Measurements from ENCODE around the gene SELENOV.

Gene SELENOV

GRCh38 chr19:39480337-39481228 is 34.4 kb upstream of the SELENOV start, which contains the start of gene TIMM50 (continued):
- TF ChIP-seq ZNF707 (tag by site-specific recombination; IDR thresholded peaks at IDR 0.05) (no peak), ZNF561 (tag by site-specific recombination; IDR thresholded peaks at IDR 0.05; ENCODE audit: borderline replicate concordance) (peak; percentile 96), SCRT1 (tag by site-specific recombination; IDR thresholded peaks at IDR 0.05; ENCODE audit: borderline replicate concordance) (peak; percentile 75; the same call in 1 of the 2 replicates), ZNF488 (tag by site-specific recombination; IDR thresholded peaks at IDR 0.05) (no peak), ZNF26 (tag by site-specific recombination; IDR thresholded peaks at IDR 0.05) (no peak), ZFP41 (tag by site-specific recombination; IDR thresholded peaks at IDR 0.05; ENCODE audit: borderline replicate concordance) (no peak)

GRCh38 chr19:39481229-39481545 is 33.8 kb upstream of the SELENOV start:
- no peaks in the 10 kb centered on the region for H3K9me3 ChIP-seq (ENCODE audit: control insufficient read depth, insufficient read depth, low read depth, low read length)
- peaks cover 41 to 61% of the 10 kb centered on the region in 2 experiments for H3K36me3 ChIP-seq (ENCODE audit: control insufficient read depth in 2 of 2, insufficient read depth in 1 of 2, low read length in 2 of 2)
- peak overlapping the region; percentile 65 for H3K4me3 ChIP-seq (ENCODE audit: low read depth, low read length)
- peaks cover 15% of the 10 kb centered on the region for H3K4me1 ChIP-seq (ENCODE audit: control insufficient read depth, insufficient read depth, low read length)
- POLR2A ChIA-PET: interaction anchor here (0.6 to 1.6 kb wide), 33 partner anchors 10 to 1783 kb away, joined by 3 to 39 read pairs (median 5); partner anchors contain the start of genes DLL3, EID2, EID2B and HNRNPUL1
- CTCF ChIA-PET: interaction anchor here (0.6 to 1.2 kb wide), 8 partner anchors 15 to 363 kb away, joined by 3 to 4 read pairs (median 3); partner anchors contain the start of genes EID2B and SUPT5H
- H3K27ac ChIP-seq (ENCODE audit: extremely low read depth, low read depth, low read length): peak overlapping the region; percentile 88
- no peak for TF ChIP-seq ZIC2 (tag by site-specific recombination; IDR thresholded peaks at IDR 0.05)
- TF ChIP-seq ZNF768 (tag by site-specific recombination; IDR thresholded peaks at IDR 0.05): no peak
- TF ChIP-seq GLIS2 (tag by site-specific recombination; IDR thresholded peaks at IDR 0.05): no peak; the same call in 1 of the 2 replicates
- no peak for TF ChIP-seq IKZF3 (tag by site-specific recombination; IDR thresholded peaks at IDR 0.05)
- TF ChIP-seq ZNF555 (tag by site-specific recombination; conservative IDR thresholded peaks at IDR 0.05): no peak
- TF ChIP-seq ZNF416 (tag by site-specific recombination; IDR thresholded peaks at IDR 0.05): no peak
- TF ChIP-seq ZNF302 (tag by site-specific recombination; IDR thresholded peaks at IDR 0.05; ENCODE audit: low read depth): no peak
- TF ChIP-seq ZNF777 (tag by site-specific recombination; IDR thresholded peaks at IDR 0.05; ENCODE audit: borderline replicate concordance): no peak
- TF ChIP-seq ZNF624 (tag by site-specific recombination; IDR thresholded peaks at IDR 0.05): no peak
- no peak for TF ChIP-seq ZNF830 (tag by site-specific recombination; IDR thresholded peaks at IDR 0.05; ENCODE audit: low read depth)
- no peak for TF ChIP-seq ZNF488 (tag by site-specific recombination; IDR thresholded peaks at IDR 0.05)
- TF ChIP-seq ZFP3 (tag by site-specific recombination; IDR thresholded peaks at IDR 0.05; ENCODE audit: low read depth): no peak
- no peak for TF ChIP-seq GLI4 (tag by site-specific recombination; IDR thresholded peaks at IDR 0.05)
- no peak; the same call in 1 of the 2 replicates for TF ChIP-seq ZBTB11 (tag by site-specific recombination; conservative IDR thresholded peaks at IDR 0.05; ENCODE audit: low read depth)
- TF ChIP-seq ZNF518A (tag by site-specific recombination; conservative IDR thresholded peaks at IDR 0.05; ENCODE audit: low read depth): no peak
- no peak for TF ChIP-seq ZNF558 (tag by site-specific recombination; IDR thresholded peaks at IDR 0.05)
- no peak; the same call in 1 of the 2 replicates for TF ChIP-seq ZNF600 (tag by site-specific recombination; IDR thresholded peaks at IDR 0.05)
